SU-DHL-6 (cell line): ENCODE data around the gene COL18A1.

Experiments used
- CTCF ChIP-seq: fragments of 200-600 bp; sonication (generic); IDR thresholded peaks from one replicate; pipeline ENCODE4 v1.5.1; 2017; ENCODE audit warnings: antibody characterized with exemption, mild to moderate bottlenecking, low read length, moderate library complexity; ENCODE audit not compliant: insufficient read depth, poor library complexity, severe bottlenecking
- EZH2phosphoT487 ChIP-seq: fragments of 200-600 bp; sonication (generic), shearing (Covaris generic); conservative IDR thresholded peaks from 2 replicates; pipeline ENCODE4 v1.6.1; 2018; ENCODE audit warnings: mild to moderate bottlenecking, antibody characterized with exemption, low read length, moderate library complexity, mixed read lengths

GRCh38 chr21:45522986-45523385 is 118.0 kb downstream of the COL18A1 start:
- no peak for TF ChIP-seq CTCF
- TF ChIP-seq EZH2phosphoT487: no peak
